GM12878 (cell line): ENCODE results near the gene ARL14EP. TPM values are rescaled to one million over a fixed set of nuclear protein-coding genes. Genes with fewer than 3 reads are reported as not detected.

Experiments used
- BACH1 ChIP-seq: fragments of 450-650 bp; IDR thresholded peaks from 2 replicates; pipeline ENCODE4 v1.6.1; 2017; ENCODE audit warnings: mild to moderate bottlenecking, borderline replicate concordance
- BCL11A ChIP-seq: IDR thresholded peaks from 2 replicates; pipeline ENCODE4 v1.6.1; 2011; ENCODE audit warnings: low read depth, low read length
- SIN3A ChIP-seq: IDR thresholded peaks from 2 replicates; pipeline ENCODE4 v1.6.1; 2012; ENCODE audit warnings: low read depth, low read length, improper control_type of control experiment
- STAT1 ChIP-seq: fragments of 450-650 bp; conservative IDR thresholded peaks from 2 replicates; pipeline ENCODE4 v1.6.1; 2014; ENCODE audit warnings: antibody characterized with exemption, mild to moderate bottlenecking
- TAF1 ChIP-seq: IDR thresholded peaks from 2 replicates; pipeline ENCODE4 v1.6.1; 2011; ENCODE audit warnings: mild to moderate bottlenecking, low read depth, low read length, borderline replicate concordance
- USF1 ChIP-seq: IDR thresholded peaks from 2 replicates; pipeline ENCODE4 v1.6.1; 2011; ENCODE audit warnings: borderline replicate concordance, low read depth, mild to moderate bottlenecking, moderate library complexity, mixed read lengths, low read length; ENCODE audit not compliant: insufficient read depth; ENCODE audit errors: extremely low read length
- ZNF217 ChIP-seq: fragments of 450-650 bp; IDR thresholded peaks from 2 replicates; pipeline ENCODE4 v1.6.1; 2017; ENCODE audit warnings: antibody characterized with exemption, mild to moderate bottlenecking
- polyA plus RNA-seq, 11 experiments: library from polyadenylated mRNA; depleted of rRNA in 4 of 11; unstranded in 6 of 11; stranded (reverse) in 5 of 11; fragments of >200 nt; fragmentation: Nextera tagmentation in 4 of 11; fragmentation: Illumina TruSeq in 1 of 11; extraction: Ambion mirVana in 4 of 11; extraction: Trizol in 1 of 11; gene quantifications; 1 replicate in 1 of 11; 2 replicates in 10 of 11; pipeline versions ENCODE4 v1.2.1 to v1.2.3, GENCODE V29; 2011 to 2016; ENCODE audit warnings: inconsistent platforms in 2 of 11, missing spikeins in 2 of 11, low read depth in 1 of 11
- total RNA-seq, 4 experiments: library from RNA; depleted of rRNA in 3 of 4; stranded (reverse); fragments of >200 nt in 3 of 4; fragmentation: Illumina TruSeq in 1 of 4; extraction: Trizol in 1 of 4; gene quantifications; 2 replicates each; pipeline versions ENCODE4 v1.2.1 to v1.2.3, GENCODE V29; 2013 to 2021
- TF ChIP-seq, protein P1 (sequence below): IDR thresholded peaks from 2 replicates; pipeline ENCODE4 v1.6.1; 2012; ENCODE audit warnings: improper control_type of control experiment, low read depth, low read length; ENCODE audit not compliant: insufficient replicate concordance

ARL14EP gene
- total and polyA plus RNA-seq, 10 of the 15 experiments (the other 5 are each of a cell fraction or from before 2014, with no cell fraction given) = 18.1 to 59.8 (median 42.8) TPM

DNA sequence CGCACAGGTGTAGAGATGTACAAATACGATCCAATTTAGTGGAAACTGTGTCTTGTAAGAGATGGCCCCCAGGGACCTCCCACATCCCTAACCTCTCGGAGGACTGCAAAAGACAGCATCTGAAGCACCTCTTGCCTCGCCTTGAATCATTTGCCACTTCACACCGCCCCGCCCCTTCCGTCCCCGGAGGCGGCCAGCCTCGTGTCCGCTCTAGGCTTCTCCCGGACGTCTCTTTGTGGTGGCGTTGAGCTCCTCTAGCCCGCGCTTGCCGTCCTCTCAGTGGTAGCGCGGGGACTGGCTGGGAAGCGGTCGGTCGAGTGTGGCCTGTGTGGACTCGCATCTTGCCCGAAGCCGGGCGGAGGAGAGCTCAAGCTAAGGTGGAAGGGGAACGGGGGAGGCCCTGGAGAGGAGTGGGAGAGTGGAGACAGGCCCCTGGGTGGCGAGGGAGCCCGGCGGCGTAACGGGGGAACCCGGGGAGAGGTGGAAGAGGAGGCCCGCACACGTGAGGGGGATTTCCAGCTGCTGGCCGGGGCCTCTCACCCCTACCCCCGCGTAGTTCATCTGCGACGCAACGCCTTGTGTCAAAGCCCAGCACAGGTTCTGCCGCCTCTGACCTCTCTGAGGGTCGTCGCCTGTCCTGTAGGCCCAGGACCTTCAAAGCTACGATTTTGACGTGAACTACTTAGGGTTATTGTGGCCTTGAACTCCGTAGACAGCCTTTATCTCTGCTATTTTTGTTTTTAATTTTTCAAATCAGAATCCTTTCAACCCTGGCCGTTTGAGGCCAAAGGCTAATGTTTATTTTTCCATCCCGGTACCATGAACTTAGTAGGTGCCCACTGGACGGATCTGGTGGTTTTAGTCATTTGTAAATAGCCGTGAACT, at the start of gene ARL14EP (continued):
- TF ChIP-seq USF1 (peak; percentile 79), ZNF217 (no peak; the same call in 1 of the 2 replicates), BACH1 (peak; percentile 87), BCL11A (peak; percentile 14; the same call in 1 of the 2 replicates), SIN3A (no peak), TAF1 (peak; percentile 92), STAT1 (no peak; the same call in 1 of the 2 replicates)
- TF ChIP-seq, protein P1, sequence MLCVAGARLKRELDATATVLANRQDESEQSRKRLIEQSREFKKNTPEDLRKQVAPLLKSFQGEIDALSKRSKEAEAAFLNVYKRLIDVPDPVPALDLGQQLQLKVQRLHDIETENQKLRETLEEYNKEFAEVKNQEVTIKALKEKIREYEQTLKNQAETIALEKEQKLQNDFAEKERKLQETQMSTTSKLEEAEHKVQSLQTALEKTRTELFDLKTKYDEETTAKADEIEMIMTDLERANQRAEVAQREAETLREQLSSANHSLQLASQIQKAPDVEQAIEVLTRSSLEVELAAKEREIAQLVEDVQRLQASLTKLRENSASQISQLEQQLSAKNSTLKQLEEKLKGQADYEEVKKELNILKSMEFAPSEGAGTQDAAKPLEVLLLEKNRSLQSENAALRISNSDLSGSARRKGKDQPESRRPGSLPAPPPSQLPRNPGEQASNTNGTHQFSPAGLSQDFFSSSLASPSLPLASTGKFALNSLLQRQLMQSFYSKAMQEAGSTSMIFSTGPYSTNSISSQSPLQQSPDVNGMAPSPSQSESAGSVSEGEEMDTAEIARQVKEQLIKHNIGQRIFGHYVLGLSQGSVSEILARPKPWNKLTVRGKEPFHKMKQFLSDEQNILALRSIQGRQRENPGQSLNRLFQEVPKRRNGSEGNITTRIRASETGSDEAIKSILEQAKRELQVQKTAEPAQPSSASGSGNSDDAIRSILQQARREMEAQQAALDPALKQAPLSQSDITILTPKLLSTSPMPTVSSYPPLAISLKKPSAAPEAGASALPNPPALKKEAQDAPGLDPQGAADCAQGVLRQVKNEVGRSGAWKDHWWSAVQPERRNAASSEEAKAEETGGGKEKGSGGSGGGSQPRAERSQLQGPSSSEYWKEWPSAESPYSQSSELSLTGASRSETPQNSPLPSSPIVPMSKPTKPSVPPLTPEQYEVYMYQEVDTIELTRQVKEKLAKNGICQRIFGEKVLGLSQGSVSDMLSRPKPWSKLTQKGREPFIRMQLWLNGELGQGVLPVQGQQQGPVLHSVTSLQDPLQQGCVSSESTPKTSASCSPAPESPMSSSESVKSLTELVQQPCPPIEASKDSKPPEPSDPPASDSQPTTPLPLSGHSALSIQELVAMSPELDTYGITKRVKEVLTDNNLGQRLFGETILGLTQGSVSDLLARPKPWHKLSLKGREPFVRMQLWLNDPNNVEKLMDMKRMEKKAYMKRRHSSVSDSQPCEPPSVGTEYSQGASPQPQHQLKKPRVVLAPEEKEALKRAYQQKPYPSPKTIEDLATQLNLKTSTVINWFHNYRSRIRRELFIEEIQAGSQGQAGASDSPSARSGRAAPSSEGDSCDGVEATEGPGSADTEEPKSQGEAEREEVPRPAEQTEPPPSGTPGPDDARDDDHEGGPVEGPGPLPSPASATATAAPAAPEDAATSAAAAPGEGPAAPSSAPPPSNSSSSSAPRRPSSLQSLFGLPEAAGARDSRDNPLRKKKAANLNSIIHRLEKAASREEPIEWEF = no peak
